DMS153 treated with DMSO at 0.1 percent for 48 hours (cell line): ENCODE results near the gene AGA.
A peak's percentile ranks its signal among the peaks of the same experiment; 100 is the strongest.

Source experiments
- DNase-seq: peaks from one replicate; lab custom pipeline; 2025; ENCODE audit not compliant: unreplicated experiment; lab: John Stamatoyannopoulos, UW

AGA gene

DNA sequence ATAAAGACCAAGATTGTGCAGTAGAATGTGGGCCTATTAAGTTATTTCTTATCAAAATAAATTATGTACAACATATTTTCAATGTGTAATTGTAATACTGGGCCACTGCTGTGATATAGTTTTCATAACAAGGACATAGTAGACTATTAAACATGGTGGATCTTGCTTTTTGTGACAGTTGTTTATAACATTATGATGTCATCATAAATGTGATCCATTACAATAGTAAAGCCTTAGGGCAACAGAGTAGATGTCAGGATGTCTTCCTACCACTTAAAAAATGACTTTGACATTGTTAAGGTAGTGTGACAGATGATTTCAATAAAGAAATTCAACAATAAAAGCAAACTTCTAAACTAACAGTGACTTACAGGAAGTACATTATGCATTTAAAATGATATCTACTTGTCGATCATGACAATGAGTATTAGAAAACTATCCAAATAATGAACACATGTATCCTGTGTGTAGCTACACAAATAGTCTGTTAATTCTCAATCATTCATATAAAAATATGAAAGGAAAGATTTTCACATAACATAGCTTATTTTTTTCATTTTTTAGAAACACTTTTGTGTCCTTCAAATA is 5.3 kb upstream of the AGA start:
- DNase-seq: no peak

GRCh38 chr4:177446586-177446985 is 4.3 kb upstream of the AGA start:
- DNase-seq: no peak

- DNase-seq: no peak
Measured at GRCh38 chr4:177444911-177445736, 2.9 kb upstream of the AGA start.

GRCh38 chr4:177441061-177441802 is 1.0 kb downstream of the AGA start:
- DNase-seq: no peak

- DNase-seq: no peak
Measured at GRCh38 chr4:177436456-177436855, 5.8 kb downstream of the AGA start.

DNA sequence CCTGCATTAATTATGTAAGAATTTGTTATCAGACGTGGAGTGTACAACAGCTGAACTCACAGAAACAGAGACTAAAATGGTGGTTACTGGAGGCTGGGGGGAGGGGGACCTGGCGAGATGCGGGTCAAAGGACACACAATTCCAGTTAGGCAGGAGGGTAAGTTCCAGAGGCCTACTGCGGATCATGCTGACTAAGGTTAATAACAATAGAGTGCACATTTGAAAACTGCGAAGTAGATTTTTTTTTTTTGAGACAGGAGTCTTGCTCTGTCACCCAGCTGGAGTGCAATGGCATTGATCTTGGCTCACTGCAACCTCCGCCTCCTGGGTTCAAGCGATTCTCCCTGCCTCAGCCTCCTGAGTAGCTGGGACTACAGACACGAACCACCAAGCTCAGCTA is 7.6 kb downstream of the AGA start:
- no peak for DNase-seq

- DNase-seq: no peak
Measured at GRCh38 chr4:177427192-177427591, 15.0 kb downstream of the AGA start.

DNA sequence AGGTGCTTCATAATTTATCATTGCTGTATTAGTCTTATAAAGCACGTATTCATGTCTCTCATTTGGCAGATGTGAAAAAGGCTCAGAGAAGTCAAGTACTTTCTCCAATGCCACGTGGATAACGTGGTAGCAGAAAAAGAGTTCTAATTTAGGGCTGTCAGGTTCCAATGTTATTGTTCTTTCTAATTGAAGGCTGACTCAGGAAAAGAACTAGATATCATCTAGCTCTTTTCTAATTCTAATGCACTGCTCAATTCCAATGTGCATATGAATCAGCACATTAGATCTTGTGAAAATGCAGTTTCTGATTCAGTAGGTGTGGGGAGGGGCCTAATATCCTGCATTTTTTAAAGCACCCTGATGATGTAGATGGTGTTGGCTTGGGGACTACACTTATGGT is 22.8 kb downstream of the AGA start:
- no peak for DNase-seq

- no peak for DNase-seq
Measured at GRCh38 chr4:177413656-177414055, 28.6 kb downstream of the AGA start.

DNA sequence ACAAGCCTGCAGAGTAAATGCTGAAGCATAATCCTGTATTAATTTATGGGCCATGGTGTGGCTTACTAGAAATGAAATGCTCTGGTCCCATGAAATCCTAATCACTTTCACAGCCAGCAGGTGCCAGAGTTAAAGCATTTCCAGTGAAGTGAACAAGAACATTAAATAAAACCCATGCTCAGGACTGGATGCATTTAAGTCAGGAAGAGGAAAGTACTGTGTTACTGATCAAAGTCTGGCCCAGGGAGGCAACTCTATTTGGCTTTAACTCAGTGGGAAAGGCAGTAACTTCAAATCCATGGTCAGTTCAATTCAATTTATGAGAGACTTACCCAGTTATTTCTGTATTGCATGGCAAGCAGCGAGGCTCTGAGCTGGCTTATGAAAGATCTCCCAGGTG is 29.2 kb downstream of the AGA start:
- DNase-seq: no peak

DNA sequence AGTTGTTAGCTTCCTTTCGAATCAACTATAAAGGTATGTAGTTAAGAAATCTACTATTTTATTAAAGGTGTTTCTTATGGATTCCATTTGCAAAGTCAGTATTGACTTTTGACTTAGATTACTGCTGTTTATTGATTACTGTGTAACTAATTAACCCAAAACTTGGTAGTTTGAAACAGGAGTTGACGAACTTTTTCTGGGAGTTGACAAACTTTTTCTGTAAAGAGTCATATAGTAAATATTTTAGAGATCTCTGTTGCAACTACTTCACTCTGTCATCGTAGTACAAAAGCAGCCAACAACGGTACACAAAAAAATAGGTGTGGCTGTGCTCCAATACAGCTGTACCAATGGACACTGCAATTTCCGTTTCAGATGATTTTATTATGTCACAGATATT is 30.2 kb downstream of the AGA start:
- DNase-seq: no peak

DNA sequence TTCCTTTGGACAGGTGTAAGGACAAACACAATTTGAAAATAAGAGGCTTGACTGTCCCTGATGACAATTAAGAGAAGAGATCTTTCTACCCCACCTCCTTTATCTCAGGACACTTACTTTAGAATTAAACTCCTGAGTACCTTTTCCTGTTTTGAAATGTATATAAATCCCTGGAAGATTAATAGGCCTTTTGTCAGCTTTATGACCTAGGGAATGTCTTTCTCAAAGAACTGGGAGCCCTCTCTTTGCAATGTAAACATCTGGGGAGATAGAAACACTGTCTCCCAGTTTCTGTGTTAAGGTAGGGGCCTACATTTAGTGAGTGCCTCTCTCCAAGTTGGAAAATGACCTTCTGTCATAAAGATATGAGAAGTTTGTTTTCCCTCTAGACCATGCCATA is 31.7 kb downstream of the AGA start:
- peak; percentile 40 for DNase-seq

- no peak for DNase-seq
Measured at GRCh38 chr4:177408023-177408422, 34.2 kb downstream of the AGA start.

- DNase-seq: no peak
Measured at GRCh38 chr4:177405508-177405907, 36.7 kb downstream of the AGA start.

DNA sequence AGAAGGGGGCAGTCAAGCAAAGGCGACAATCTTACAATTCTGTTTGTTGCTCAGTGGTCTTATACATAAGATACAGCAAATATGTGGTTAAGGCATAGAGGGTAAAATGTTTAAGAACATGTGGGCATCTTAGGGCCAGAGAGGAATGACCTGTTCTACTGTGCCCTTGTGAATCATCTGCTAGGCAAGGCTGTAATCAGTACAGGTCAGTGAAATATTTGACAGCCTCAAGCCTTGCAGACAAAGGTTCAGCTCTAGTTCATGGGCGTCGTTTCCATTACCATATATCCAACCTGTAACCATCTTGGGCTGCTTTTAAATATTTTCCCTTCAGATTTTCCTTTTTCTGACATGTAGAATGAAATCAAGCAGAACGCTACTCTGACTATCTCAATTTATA is 37.3 kb downstream of the AGA start:
- DNase-seq: no peak

DNA sequence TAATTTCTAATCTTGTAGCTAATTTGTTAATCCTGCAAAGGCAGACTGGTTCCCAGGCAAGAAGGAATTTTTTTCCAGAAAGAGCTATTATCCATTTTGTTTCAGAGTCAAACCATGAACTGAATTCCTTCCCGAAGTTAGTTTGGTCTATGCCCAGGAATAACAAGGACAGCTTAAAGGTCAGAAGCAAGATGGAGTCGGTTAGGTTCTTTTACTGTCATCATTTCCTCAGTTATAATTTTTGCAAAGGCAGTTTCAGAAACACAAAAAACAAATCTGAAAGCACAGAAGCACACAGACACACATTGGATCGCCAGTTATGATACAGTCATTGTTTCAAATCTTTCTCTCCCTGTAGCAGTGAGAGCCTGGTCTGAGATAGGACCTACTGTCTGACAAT is 37.9 kb downstream of the AGA start:
- DNase-seq: no peak

DNA sequence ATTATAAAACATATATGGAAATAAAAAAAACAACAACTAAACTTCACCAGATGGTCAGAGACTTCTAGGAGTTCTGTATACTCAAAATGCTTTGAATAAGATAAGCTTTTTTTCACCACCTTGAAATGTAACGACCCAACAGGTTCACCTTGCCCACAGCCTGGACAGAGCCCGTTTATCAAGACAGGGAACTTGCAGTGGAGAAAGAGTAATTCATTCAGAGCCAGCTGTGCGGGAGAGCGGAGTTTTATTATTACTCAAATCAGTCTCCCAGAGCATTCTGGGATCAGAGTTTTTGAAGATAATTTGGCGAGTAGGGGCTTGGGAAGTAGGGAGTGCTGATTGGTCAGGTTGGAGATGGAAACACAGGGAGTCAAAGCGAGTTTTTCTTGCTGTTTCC is 38.5 kb downstream of the AGA start:
- no peak for DNase-seq

- DNase-seq: no peak
Measured at GRCh38 chr4:177401658-177402273, 40.5 kb downstream of the AGA start.

GRCh38 chr4:177400030-177400429 is 42.2 kb downstream of the AGA start:
- no peak for DNase-seq

GRCh38 chr4:177396352-177396751 is 45.9 kb downstream of the AGA start:
- no peak for DNase-seq

- no peak for DNase-seq
Measured at GRCh38 chr4:177393236-177393635, 49.0 kb downstream of the AGA start.

DNA sequence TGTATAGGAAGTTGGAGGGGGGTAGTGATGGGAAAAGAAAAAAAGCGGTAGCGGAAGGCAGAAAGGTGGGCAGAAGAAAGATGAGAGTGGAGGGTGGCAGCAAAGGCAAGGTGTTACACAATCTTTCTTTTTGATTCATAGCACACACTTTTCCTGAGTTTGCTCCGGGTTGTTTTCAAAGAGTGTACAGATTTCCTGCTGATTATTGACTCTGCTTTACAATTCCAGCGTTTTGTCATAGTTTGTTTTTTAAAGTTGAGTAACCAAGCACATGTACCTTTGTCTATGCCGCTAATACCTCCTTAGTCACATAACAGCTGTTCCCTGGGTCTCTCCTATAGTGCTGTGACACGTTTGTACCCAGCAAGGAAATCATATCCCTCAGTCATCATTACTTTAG is 50.3 kb downstream of the AGA start:
- DNase-seq: no peak
